ENCODE results near the gene PDPN. TPM values are rescaled to one million over a fixed set of nuclear protein-coding genes. Genes with fewer than 3 reads are reported as not detected.

PDPN gene
- total and polyA plus RNA-seq, 2 donors (not counting 1 experiment from before 2014, with no cell fraction given): 1.5 to 3.1 TPM

GRCh38 chr1:13541435-13542215, 42.0 kb upstream of the PDPN start:
- H3K4me2 ChIP-seq (ENCODE audit: extremely low read depth, insufficient read depth, low read length): no peak overlapping the region
- H3K36me3 ChIP-seq (ENCODE audit: control insufficient read depth, insufficient read depth, low read length): no peaks in the 10 kb centered on the region
- no peak overlapping the region for H3K27ac ChIP-seq (ENCODE audit: insufficient read depth, low read length)
- H2AFZ ChIP-seq (ENCODE audit: low read length): no peak overlapping the region
- no peak for DNase-seq (ENCODE audit: low read depth in 2 of 2)
- H3K9me3 ChIP-seq (ENCODE audit: control insufficient read depth, insufficient read depth, low read depth, low read length): no peaks in the 10 kb centered on the region
- no peak overlapping the region for H3K9ac ChIP-seq (ENCODE audit: insufficient read depth, low read length)
- no peaks in the 10 kb centered on the region for H4K20me1 ChIP-seq (ENCODE audit: control insufficient read depth, extremely low read depth, insufficient read depth, low read length)
- H3K79me2 ChIP-seq (ENCODE audit: control insufficient read depth, insufficient read depth, low read length): no peaks in the 10 kb centered on the region
- TF ChIP-seq CTCF (conservative IDR thresholded peaks at IDR 0.05 in 1 of 2, IDR thresholded peaks at IDR 0.05 in 1 of 2; ENCODE audit: low read depth in 1 of 2, low read length in 2 of 2): no peak
- TF ChIP-seq EZH2 (IDR thresholded peaks at IDR 0.05; ENCODE audit: low read length, missing control alignments): no peak
- no peaks in the 10 kb centered on the region for H3K27me3 ChIP-seq (ENCODE audit: control insufficient read depth, insufficient read depth, low read length)
- H3K4me1 ChIP-seq (ENCODE audit: control insufficient read depth, extremely low read depth, insufficient read depth, low read length): no peaks in the 10 kb centered on the region
- no peak overlapping the region for H3K4me3 ChIP-seq (replicated peaks in 1 of 4; ENCODE audit: control extremely low read depth in 1 of 4, insufficient read depth in 1 of 4, low read depth in 3 of 4, low read length in 4 of 4)

- DNase-seq (ENCODE audit: low read depth in 2 of 2): peak in 1 of 2 donors; percentile 3
- Histone ChIP-seq H4K20me1 (ENCODE audit: control insufficient read depth, extremely low read depth, insufficient read depth, low read length) (no peaks in the 10 kb centered on the region), H3K4me3 (replicated peaks in 1 of 4; ENCODE audit: control extremely low read depth in 1 of 4, insufficient read depth in 1 of 4, low read depth in 3 of 4, low read length in 4 of 4) (no peak overlapping the region), H3K9ac (ENCODE audit: insufficient read depth, low read length) (no peak overlapping the region), H2AFZ (ENCODE audit: low read length) (no peak overlapping the region), H3K4me2 (ENCODE audit: extremely low read depth, insufficient read depth, low read length) (no peak overlapping the region), H3K9me3 (ENCODE audit: control insufficient read depth, insufficient read depth, low read depth, low read length) (no peaks in the 10 kb centered on the region), H3K79me2 (ENCODE audit: control insufficient read depth, insufficient read depth, low read length) (no peaks in the 10 kb centered on the region), H3K4me1 (ENCODE audit: control insufficient read depth, extremely low read depth, insufficient read depth, low read length) (no peaks in the 10 kb centered on the region), H3K27ac (ENCODE audit: insufficient read depth, low read length) (no peak overlapping the region), H3K36me3 (ENCODE audit: control insufficient read depth, insufficient read depth, low read length) (no peaks in the 10 kb centered on the region), H3K27me3 (ENCODE audit: control insufficient read depth, insufficient read depth, low read length) (no peaks in the 10 kb centered on the region)
- TF ChIP-seq CTCF (conservative IDR thresholded peaks at IDR 0.05 in 1 of 2, IDR thresholded peaks at IDR 0.05 in 1 of 2; ENCODE audit: low read depth in 1 of 2, low read length in 2 of 2) (peak in 1 of 2 donors; percentile 27), EZH2 (IDR thresholded peaks at IDR 0.05; ENCODE audit: low read length, missing control alignments) (no peak)
Observed at GRCh38 chr1:13543451-13544220, 40.0 kb upstream of the PDPN start.

DNA sequence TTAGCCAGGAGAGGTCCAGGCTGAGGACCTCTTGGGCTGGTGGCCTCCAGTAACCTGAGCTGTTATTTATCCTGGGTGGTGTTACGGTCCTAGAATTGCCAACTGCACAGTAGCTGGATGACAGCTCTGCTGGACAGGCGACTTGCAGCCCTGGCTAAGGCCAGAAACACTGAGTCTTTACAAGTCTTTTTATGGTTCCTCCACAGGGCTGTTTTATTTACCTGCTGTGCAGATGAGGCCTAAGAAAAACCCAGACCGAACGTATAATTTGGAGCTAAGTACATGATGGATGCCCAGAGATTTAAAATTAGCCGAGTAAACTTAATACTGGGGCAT, 39.4 kb upstream of the PDPN start:
- Histone ChIP-seq H4K20me1 (ENCODE audit: control insufficient read depth, extremely low read depth, insufficient read depth, low read length) (no peaks in the 10 kb centered on the region), H3K27me3 (ENCODE audit: control insufficient read depth, insufficient read depth, low read length) (no peaks in the 10 kb centered on the region), H3K4me2 (ENCODE audit: extremely low read depth, insufficient read depth, low read length) (no peak overlapping the region), H3K79me2 (ENCODE audit: control insufficient read depth, insufficient read depth, low read length) (no peaks in the 10 kb centered on the region), H3K4me1 (ENCODE audit: control insufficient read depth, extremely low read depth, insufficient read depth, low read length) (no peaks in the 10 kb centered on the region), H3K9ac (ENCODE audit: insufficient read depth, low read length) (no peak overlapping the region), H3K27ac (ENCODE audit: insufficient read depth, low read length) (no peak overlapping the region), H3K9me3 (ENCODE audit: control insufficient read depth, insufficient read depth, low read depth, low read length) (no peaks in the 10 kb centered on the region), H3K36me3 (ENCODE audit: control insufficient read depth, insufficient read depth, low read length) (no peaks in the 10 kb centered on the region), H2AFZ (ENCODE audit: low read length) (no peak overlapping the region), H3K4me3 (replicated peaks in 1 of 4; ENCODE audit: control extremely low read depth in 1 of 4, insufficient read depth in 1 of 4, low read depth in 3 of 4, low read length in 4 of 4) (no peak overlapping the region)
- TF ChIP-seq EZH2 (IDR thresholded peaks at IDR 0.05; ENCODE audit: low read length, missing control alignments) (no peak), CTCF (conservative IDR thresholded peaks at IDR 0.05 in 1 of 2, IDR thresholded peaks at IDR 0.05 in 1 of 2; ENCODE audit: low read depth in 1 of 2, low read length in 2 of 2) (no peak)
- no peak for DNase-seq (ENCODE audit: low read depth in 2 of 2)

Measured in fibroblast of lung (primary cell).